K562 (cell line): Measurements from ENCODE around the gene INTS12. TPM values are rescaled to one million over a fixed set of nuclear protein-coding genes. Genes with fewer than 3 reads are reported as not detected.

Experiments used
- ATAC-seq: fragments of 200-7000 bp; cut with Tn5 transposase; 3 replicates; pipeline ENCODE4 v1.9.1; 2020; ENCODE audit warnings: moderate library complexity
- BruUV-seq: library from RNA; stranded (reverse); fragments of 400-500 nt; replicated peaks from 2 replicates; lab custom pipeline; 2021; lab: Mats Ljungman, UMichigan
- CTCF ChIA-PET: fragments of 300-600 bp; formaldehyde crosslinking; extraction: SDS; loops from one replicate; lab custom pipeline; 2021; ENCODE audit warnings: low intra/inter-chr PET ratio; lab: Yijun Ruan, JAX
- POLR2A ChIA-PET: fragments of 300-600, 350-650 bp; sonication (Branson Sonifier 250); formaldehyde crosslinking; extraction: SDS; loops from one replicate; lab custom pipeline; 2021; ENCODE audit warnings: antibody characterized with exemption, inconsistent platforms; lab: Yijun Ruan, JAX
- DNase-seq, 4 experiments: peaks; one replicate each; pipeline versions ENCODE4 v3.0.0 to v3.0.0-alpha.2; 2011 to 2018; ENCODE audit warnings: low spot score in 3 of 4, mixed read lengths in 3 of 4; ENCODE audit errors: extremely low read depth in 1 of 4
- FAIRE-seq: peaks from 2 replicates; lab custom pipeline; 2011; peaks lifted over from hg19 to GRCh38; lab: Jason Lieb, UNC
- H2AFZ ChIP-seq: 2 replicates; pipeline ENCODE4 v1.6.0; 2011; ENCODE audit warnings: low read depth, low read length, control low read depth, inconsistent platforms
- H3K27ac ChIP-seq: fragments of 200-600 bp; 3 replicates; pipeline ENCODE4 v1.8.0; 2011; ENCODE audit warnings: low read depth, mild to moderate bottlenecking, control low read depth, inconsistent platforms, low read length, moderate library complexity, mixed read lengths; ENCODE audit errors: extremely low read depth
- H3K27me3 ChIP-seq, 2 experiments: fragments of 300-600 bp in 1 of 2; 2 replicates in 1 of 2; 3 replicates in 1 of 2; pipeline versions ENCODE4 v1.6.0 to v1.8.0; 2011; ENCODE audit warnings: inconsistent platforms in 2 of 2, low read length in 2 of 2, mild to moderate bottlenecking in 1 of 2, mixed read lengths in 1 of 2, moderate library complexity in 1 of 2; ENCODE audit not compliant: control insufficient read depth in 2 of 2, insufficient read depth in 2 of 2
- H3K36me3 ChIP-seq: fragments of 300-600 bp; 3 replicates; pipeline ENCODE4 v1.8.0; 2011; ENCODE audit warnings: mild to moderate bottlenecking, low read length, inconsistent platforms; ENCODE audit not compliant: control insufficient read depth, insufficient read depth
- H3K4me1 ChIP-seq, 2 experiments: fragments of 200-600 bp in 1 of 2; replicated peaks in 1 of 2; 2 replicates in 1 of 2; 3 replicates in 1 of 2; pipeline versions ENCODE4 v1.5.1 to v1.8.0; 2011; ENCODE audit warnings: inconsistent platforms in 2 of 2, low read length in 2 of 2, mild to moderate bottlenecking in 1 of 2, mixed read lengths in 1 of 2, moderate library complexity in 1 of 2; ENCODE audit not compliant: control insufficient read depth in 2 of 2, insufficient read depth in 2 of 2
- H3K4me2 ChIP-seq: 2 replicates; pipeline ENCODE4 v1.6.1; 2011; ENCODE audit warnings: low read length, control low read depth, inconsistent platforms, mixed read lengths; ENCODE audit not compliant: insufficient read depth
- H3K4me3 ChIP-seq: fragments of 200-600 bp; sonication (generic), shearing (Covaris generic); 2 replicates; pipeline ENCODE4 v1.5.1; 2016; ENCODE audit warnings: control low read depth, inconsistent platforms
- H3K79me2 ChIP-seq: fragments of 200-600 bp; 3 replicates; pipeline ENCODE4 v1.8.0; 2011; ENCODE audit warnings: low read length, inconsistent platforms; ENCODE audit not compliant: control insufficient read depth, insufficient read depth
- H3K9ac ChIP-seq, 2 experiments: 2 replicates each; pipeline versions ENCODE4 v1.6.0 to v1.6.1; 2011; ENCODE audit warnings: low read depth in 2 of 2, low read length in 2 of 2, control low read depth in 1 of 2, inconsistent platforms in 1 of 2, mild to moderate bottlenecking in 1 of 2, mixed read lengths in 1 of 2; ENCODE audit not compliant: insufficient read depth in 1 of 2
- H3K9me1 ChIP-seq: one replicate; pipeline ENCODE4 v1.6.0; 2011; ENCODE audit warnings: inconsistent platforms, mild to moderate bottlenecking, low read length, moderate library complexity; ENCODE audit not compliant: control insufficient read depth, insufficient read depth
- H3K9me3 ChIP-seq: replicated peaks from 2 replicates; pipeline ENCODE4 v1.5.1; 2011; ENCODE audit warnings: low read depth, low read length, inconsistent platforms; ENCODE audit not compliant: control insufficient read depth, insufficient read depth
- H4K20me1 ChIP-seq: replicated peaks from 2 replicates; pipeline ENCODE4 v1.6.1; 2011; ENCODE audit warnings: low read length, inconsistent platforms, mixed read lengths; ENCODE audit not compliant: control insufficient read depth, insufficient read depth
- CUX1 ChIP-seq: fragments of 200-800 bp; sonication (Bioruptor generic); IDR thresholded peaks from 2 replicates; pipeline ENCODE4 v1.6.1; 2016; ENCODE audit warnings: missing genetic modification characterization, missing compliant biosample characterization
- HMGN3 ChIP-seq: IDR thresholded peaks from 2 replicates; pipeline ENCODE4 v1.6.1; 2011; ENCODE audit warnings: borderline replicate concordance, low read depth, mild to moderate bottlenecking, mixed read lengths, low read length; ENCODE audit not compliant: insufficient read length; ENCODE audit errors: extremely low read depth
- PKNOX1 ChIP-seq: fragments of 450-650 bp; IDR thresholded peaks from 2 replicates; pipeline ENCODE4 v1.6.1; 2016
- PML ChIP-seq: IDR thresholded peaks from 2 replicates; pipeline ENCODE4 v1.6.1; 2012; ENCODE audit warnings: low read length, inconsistent platforms
- POLR3G ChIP-seq: IDR thresholded peaks from 2 replicates; pipeline ENCODE4 v1.6.1; 2011; ENCODE audit not compliant: insufficient read length, insufficient replicate concordance; ENCODE audit errors: extremely low read depth
- RBM17 ChIP-seq: fragments of 200-400 bp; formaldehyde crosslinking; IDR thresholded peaks from 2 replicates; pipeline ENCODE4 v1.6.1; 2017; ENCODE audit warnings: low read depth, mild to moderate bottlenecking, low read length, borderline replicate concordance
- TFAP4 ChIP-seq: sonication (generic); formaldehyde crosslinking; IDR thresholded peaks from 2 replicates; pipeline ENCODE4 v1.8.0; 2022; ENCODE audit warnings: missing genetic modification reagents, mild to moderate bottlenecking, moderate library complexity, borderline replicate concordance
- TRIM24 ChIP-seq, 2 experiments: fragments of 450-650 bp; IDR thresholded peaks; 2 replicates each; pipeline ENCODE4 v1.6.1; 2016
- ZNF124 ChIP-seq: sonication (generic); formaldehyde crosslinking; IDR thresholded peaks from 2 replicates; pipeline ENCODE4 v1.8.1; 2022; ENCODE audit warnings: missing genetic modification reagents
- ZNF140 ChIP-seq: fragments of 250-450 bp; sonication (Bioruptor Pico); IDR thresholded peaks from 2 replicates; pipeline ENCODE4 v1.8.0; 2021; ENCODE audit warnings: moderate library complexity, mild to moderate bottlenecking, inconsistent platforms
- WGBS: fragments of 100-300 bp; shearing (Covaris generic); methylation state at CpG from one replicate; pipeline ENCODE4 v1.1.6; 2016; ENCODE audit warnings: low coverage, mixed read lengths; ENCODE audit not compliant: insufficient coverage; ENCODE audit errors: missing lambda C conversion rate; 5-methylcytosine and 5-hydroxymethylcytosine counted together
- in situ Hi-C: fragments of 300-500 bp; cut with MboI; formaldehyde crosslinking; loops from 4 replicates; pipeline ENCODE4 v1.15.0; 2018; ENCODE audit warnings: inconsistent platforms, mixed read lengths
- intact Hi-C: fragments of 100-400 bp; cut with micrococcal nuclease; formaldehyde crosslinking; loops from 2 replicates; pipeline ENCODE4 v1.14.2; 2022
- polyA plus RNA-seq, 8 experiments: library from polyadenylated mRNA; depleted of rRNA in 4 of 8; stranded (reverse) in 5 of 8; unstranded in 3 of 8; fragments of >200 nt; fragmentation: Nextera tagmentation in 2 of 8; fragmentation: Illumina TruSeq in 1 of 8; extraction: Ambion mirVana in 2 of 8; extraction: Trizol in 1 of 8; gene quantifications; 2 replicates each; pipeline versions ENCODE4 v1.2.1 to v1.2.3, GENCODE V29; 2011 to 2014; ENCODE audit warnings: inconsistent platforms in 1 of 8, missing spikeins in 1 of 8
- total RNA-seq, 7 experiments: library from RNA; depleted of rRNA in 6 of 7; stranded (reverse); fragments of >200 nt in 6 of 7; fragmentation: Illumina TruSeq in 2 of 7; extraction: Trizol in 2 of 7; gene quantifications; 2 replicates each; pipeline versions ENCODE4 v1.2.1 to v1.2.3, GENCODE V29; 2011 to 2021; ENCODE audit warnings: low replicate concordance in 1 of 7

The INTS12 gene
- total and polyA plus RNA-seq, 9 of the 15 experiments (the other 6 are each of a cell fraction or from before 2014, with no cell fraction given), result 24.5 to 82.9 (median 41.2) TPM

GRCh38 chr4:105686571-105686970 is 21.9 kb downstream of the INTS12 start:
- H3K4me1 ChIP-seq, result no peaks in the 10 kb centered on the region; a peak in 1 of 5 replicates
- TF ChIP-seq HMGN3, result no peak
- no peak for TF ChIP-seq POLR3G
- TF ChIP-seq PML, result no peak
- TF ChIP-seq ZNF140 (CRISPR knock-in tag), result no peak
- no peak for TF ChIP-seq ZNF124 (CRISPR knock-in tag)
- no peak for TF ChIP-seq PKNOX1
- TF ChIP-seq RBM17, result no peak
- no peak for TF ChIP-seq CUX1 (CRISPR knock-in tag)
- no peak for TF ChIP-seq TFAP4
- TF ChIP-seq TRIM24 (IDR thresholded peaks at IDR 0.05), result no peak
- no peaks in the 10 kb centered on the region for H4K20me1 ChIP-seq
- H2AFZ ChIP-seq, result no peak overlapping the region
- WGBS, result 94% methylated on average over 2 of the region's 2 CpGs
- no peak overlapping the region for H3K4me3 ChIP-seq
- BruUV-seq, result no TSS peak
- no peak for ATAC-seq
- POLR2A ChIA-PET, result no interaction called here
- no peaks in the 10 kb centered on the region for H3K9me1 ChIP-seq
- H3K9ac ChIP-seq, result no peak overlapping the region
- FAIRE-seq, result no peak
- H3K27ac ChIP-seq, result no peak overlapping the region
- no peak overlapping the region for H3K4me2 ChIP-seq
- CTCF ChIA-PET, result interaction anchor here (0.6 kb wide), 1 partner anchor 663 kb away, joined by 7 read pairs; no protein-coding TSS in a partner anchor
- no peaks in the 10 kb centered on the region for H3K79me2 ChIP-seq
- intact Hi-C loops (no loop called here), in situ Hi-C loops (no loop called here)
- H3K36me3 ChIP-seq, result peaks cover 64% of the 10 kb centered on the region
- no peak for DNase-seq
- no peaks in the 10 kb centered on the region for H3K27me3 ChIP-seq
- no peaks in the 10 kb centered on the region for H3K9me3 ChIP-seq
